Activated CD4-positive, alpha-beta T cell treated with anti-CD3 and anti-CD28 coated beads for 4 hours (primary cell): ENCODE results near the gene NDUFB7.
"Not testable (repeated sequence)": the region's sequence is repeated elsewhere in the genome, so short reads cannot be mapped to it uniquely, and the experiment has no call there.

Experiments
- DNase-seq, 2 donors: peaks; one replicate each; pipeline ENCODE4 v3.0.0-alpha.2; 2020

The NDUFB7 gene

GRCh38 chr19:14552006-14552360 is 19.9 kb downstream of the NDUFB7 start:
- DNase-seq, result not testable (repeated sequence)

DNA sequence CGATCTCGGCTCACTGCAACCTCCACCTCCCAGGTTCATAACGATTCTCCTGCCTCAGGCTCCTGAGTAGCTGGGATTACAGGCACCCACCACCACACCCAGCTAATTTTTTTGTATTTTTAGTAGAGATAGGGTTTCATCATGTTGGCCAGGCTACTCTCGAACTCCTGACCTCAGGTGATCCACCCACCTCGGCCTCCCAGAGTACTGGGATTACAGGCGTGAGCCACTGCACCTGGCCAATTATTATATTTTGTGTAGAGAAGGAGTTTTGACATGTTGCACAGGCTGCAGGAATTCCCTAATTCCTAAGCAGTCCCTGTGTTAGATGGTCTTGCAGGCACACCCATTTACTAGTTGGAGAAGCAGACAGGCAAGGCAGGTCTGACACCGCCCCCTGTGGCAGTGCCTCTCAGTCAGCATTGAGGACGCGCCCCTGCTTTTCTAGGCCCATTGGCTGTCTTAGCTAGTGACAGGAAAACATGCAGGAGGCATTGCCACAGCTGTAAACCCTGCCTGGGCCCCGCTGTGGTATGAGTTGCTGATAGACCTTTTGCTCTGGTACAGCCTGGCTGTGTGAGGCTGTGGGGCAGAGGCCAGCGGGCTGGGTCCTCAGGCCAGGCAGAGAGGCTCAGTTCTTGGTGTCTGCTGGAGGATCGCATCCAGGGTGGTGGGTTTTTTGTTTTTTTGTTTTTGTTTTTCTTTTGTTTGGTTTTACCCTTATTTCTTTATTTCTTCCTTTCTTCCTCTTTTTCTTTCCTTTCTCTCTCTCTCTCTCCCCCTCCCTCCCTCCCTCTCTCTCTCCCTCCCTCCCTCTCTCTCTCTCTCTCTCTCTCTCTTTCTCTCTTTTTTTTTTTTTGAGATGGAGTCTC is 20.5 kb downstream of the NDUFB7 start:
- peak; percentile 70 to 71 for DNase-seq

GRCh38 chr19:14550201-14550754 is 21.6 kb downstream of the NDUFB7 start:
- DNase-seq, result no peak

DNA sequence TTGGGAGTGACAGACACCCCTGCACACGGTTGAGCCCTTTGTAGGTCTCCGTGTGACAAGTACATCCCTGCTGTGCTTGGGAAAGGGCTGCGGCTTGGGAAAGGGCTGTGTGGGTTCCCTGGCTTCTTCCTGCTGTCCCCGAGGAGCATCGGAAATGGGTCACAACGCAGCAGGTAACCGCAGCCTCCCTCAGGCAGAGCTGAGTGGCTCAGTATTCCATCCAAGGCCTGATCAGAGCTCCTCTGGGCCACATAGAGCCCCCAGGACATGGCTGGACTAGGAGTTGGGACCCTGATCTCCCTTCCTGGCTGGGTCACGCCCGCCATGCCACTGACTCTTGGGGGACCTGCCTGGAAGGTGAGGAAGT is 26.2 kb downstream of the NDUFB7 start:
- DNase-seq, result no peak

GRCh38 chr19:14544977-14545715 is 26.7 kb downstream of the NDUFB7 start:
- no peak for DNase-seq

DNA sequence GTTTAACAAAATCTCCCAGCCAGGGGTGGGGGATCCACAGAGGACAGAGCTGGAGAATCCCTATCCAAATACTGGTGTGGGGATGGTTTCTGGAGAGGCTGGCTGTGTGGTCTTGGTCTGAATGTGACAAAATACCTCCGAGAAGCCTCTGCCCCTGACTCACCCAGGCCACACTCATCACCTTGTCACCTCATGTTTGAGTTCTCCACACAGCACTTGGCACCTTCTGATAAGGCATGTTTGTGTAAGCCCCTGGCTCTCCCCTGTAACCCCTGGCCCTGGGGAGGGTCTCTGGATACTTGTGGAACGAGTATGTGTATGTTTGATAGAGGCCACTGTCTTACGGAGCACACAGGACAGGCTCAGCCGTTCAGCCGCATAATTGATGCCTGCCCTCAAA is 27.8 kb downstream of the NDUFB7 start:
- DNase-seq, result no peak

GRCh38 chr19:14542711-14543328 is 29.0 kb downstream of the NDUFB7 start:
- no peak for DNase-seq

GRCh38 chr19:14541979-14542378 is 29.9 kb downstream of the NDUFB7 start:
- not testable (repeated sequence) for DNase-seq

DNA sequence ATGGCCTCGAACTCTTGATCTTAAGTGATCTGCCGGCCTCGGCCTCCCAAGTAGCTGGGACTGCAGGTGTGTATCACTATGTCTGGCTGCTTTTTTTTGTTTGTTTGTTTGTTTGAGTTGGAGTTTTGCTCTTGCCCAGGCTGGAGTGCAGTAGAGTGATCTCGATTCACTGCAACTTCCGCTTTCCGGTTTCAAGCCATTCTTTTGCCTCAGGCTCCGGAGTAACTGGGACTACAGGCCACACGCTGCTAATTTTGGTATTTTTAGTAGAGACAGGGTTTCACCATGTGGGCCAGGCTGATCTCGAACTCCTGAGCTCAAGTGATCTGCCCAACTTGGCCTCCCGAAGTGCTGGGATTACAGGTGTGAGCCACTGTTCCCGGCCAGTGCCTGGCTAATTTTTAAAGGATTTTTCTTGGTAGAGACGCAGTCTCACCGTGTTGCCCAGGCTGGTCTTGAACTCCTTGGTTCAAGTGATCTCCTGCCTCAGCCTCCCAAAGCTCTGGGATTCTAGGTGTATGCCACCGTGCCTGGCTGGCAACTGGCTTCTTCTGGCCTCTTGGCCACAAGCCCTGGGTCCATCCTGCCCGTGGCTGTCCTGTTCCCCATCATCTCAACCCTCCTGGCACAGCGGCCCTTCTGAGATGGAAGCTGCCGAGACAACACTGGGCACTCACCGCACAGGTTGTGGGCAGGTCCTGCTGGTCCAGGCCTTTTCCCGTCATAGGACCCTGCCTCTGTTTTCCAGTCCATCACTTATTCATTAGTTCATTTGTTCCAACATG is 30.9 kb downstream of the NDUFB7 start:
- no peak for DNase-seq

DNA sequence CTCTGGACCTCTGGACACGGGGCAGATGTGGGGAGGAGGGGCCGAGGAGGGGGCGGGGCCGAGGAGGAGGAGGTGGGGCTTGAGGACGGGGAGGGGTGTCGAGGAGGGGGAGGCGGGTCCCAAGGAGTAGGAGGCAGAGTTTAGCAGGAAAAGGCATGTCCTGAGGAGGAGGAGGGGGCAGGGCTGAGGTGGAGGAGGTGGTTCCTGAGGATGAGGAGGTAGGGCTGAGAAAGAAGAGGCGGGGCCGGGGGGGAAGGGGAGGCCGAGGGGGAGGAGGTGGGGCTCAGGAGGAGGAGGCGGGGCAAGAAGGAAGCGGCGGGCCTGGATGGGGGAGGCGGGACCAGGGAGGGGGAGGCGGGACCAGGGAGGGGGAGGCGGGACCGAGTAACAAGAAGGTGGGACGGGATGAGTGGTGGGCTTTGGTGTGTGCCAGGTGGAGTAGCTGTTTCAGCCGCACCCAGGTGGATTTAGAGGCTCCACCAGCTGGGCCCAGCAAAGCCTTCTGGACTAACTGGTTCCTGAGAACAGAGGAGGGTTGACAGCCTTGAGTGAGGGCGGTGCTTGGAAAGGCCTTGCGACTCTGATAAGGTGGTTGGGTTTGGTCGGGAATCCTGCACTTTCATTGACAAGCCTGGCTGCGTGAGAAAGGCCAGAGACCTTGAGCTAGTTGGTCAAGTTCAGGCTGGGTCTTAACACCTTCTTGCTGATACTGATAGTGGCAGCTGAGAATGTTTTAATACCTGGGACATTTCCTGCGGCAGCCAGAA is 34.8 kb downstream of the NDUFB7 start:
- peak; percentile 31 to 35 for DNase-seq

DNA sequence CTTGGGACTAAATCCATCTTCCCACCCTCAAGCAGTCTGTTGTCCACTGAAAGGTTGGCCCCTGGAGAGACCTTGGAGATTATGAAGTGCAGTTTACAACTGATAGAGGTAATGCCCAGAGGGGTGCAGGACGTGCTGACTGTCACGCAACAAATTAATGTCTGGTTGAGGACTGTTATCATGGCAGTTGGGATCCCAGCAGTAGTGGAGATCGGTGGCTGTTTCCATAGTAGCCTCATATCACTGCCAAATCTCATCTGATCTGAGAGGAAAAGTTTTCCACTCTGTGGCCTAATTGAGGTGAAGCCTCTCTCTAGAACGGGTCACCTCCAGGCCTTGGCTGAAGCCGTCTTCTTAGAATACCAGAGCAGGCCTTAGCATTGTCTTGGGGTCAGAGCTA is 38.4 kb downstream of the NDUFB7 start:
- DNase-seq, result no peak

GRCh38 chr19:14530506-14530905 is 41.4 kb downstream of the NDUFB7 start:
- no peak for DNase-seq

DNA sequence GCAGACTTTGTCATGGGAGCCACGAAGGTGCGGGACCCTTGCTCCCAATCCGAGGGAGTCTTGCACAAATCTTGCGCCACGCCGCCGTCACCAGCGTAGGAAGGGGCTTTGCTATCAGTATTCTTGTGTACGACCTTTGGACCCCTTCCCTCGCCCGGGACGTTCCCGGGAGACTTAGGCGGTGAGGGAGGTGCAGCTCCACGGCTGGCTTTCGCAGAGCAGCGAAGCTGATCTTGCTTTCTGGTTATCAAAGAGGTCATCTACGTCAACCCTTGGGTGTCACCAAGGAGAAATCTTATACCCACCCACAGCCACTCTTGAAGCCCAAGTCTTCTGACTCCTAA is 41.9 kb downstream of the NDUFB7 start:
- DNase-seq, result no peak

- peak; percentile 100 for DNase-seq
Measured at GRCh38 chr19:14529254-14530004, 42.4 kb downstream of the NDUFB7 start, which contains the start of gene TECR. Gene TECR (plus strand): TSS chr19:14529594. CDS start chr19:14529697, 103 bp downstream.

- no peak for DNase-seq
Measured at GRCh38 chr19:14528419-14529253, 43.2 kb downstream of the NDUFB7 start.

GRCh38 chr19:14526423-14526822 is 45.4 kb downstream of the NDUFB7 start:
- DNase-seq, result no peak

- no peak for DNase-seq
Measured at GRCh38 chr19:14525729-14526128, 46.1 kb downstream of the NDUFB7 start.

DNA sequence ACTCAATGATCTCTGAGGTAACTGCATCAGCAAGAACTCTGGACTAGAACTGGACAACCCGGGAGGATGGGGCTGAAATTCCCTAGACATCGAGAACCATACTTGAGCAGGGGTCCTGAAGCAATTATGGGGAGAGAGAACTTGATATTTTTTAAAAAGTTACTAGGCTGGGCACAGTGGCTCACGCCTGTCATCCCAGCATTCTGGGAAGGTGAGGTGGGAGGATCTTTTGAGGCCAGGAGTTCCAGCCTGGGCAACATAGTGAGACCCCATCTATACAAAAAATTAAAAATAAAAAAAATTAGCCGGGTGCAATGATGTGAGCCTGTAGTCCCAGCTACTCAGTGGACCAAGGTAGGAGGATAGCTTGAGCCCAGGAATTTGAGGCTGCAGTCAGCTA is 51.3 kb downstream of the NDUFB7 start:
- DNase-seq, result no peak

GRCh38 chr19:14519860-14520407 is 51.9 kb downstream of the NDUFB7 start:
- DNase-seq, result no peak
